Measurements from ENCODE around the gene RPS4Y2.

RPS4Y2 gene

DNA sequence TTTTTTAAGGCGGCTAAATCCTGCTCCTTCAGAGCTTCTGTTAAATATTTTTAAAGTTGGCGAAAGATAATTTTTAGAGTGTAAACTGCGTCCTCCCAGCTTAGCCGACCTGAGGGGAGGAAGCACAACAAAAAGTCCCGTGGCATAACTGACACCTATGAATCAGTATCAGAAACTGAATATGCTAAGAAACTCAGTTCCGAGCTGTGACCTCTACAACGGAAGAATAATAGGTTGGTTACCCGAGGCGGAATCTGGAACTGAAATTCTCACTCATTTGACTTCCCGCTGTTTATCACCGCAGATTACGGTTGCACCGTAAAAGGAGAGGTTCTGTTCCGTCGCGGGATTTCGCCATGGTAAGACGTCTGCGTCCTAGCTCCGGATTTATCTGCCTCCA is at the start of gene RPS4Y2:
Gene RPS4Y2 (plus strand): TSS at position 301 of the 400 bp plus-strand sequence. CDS start 56 bp downstream, at position 357.
- TF ChIP-seq, protein P1, sequence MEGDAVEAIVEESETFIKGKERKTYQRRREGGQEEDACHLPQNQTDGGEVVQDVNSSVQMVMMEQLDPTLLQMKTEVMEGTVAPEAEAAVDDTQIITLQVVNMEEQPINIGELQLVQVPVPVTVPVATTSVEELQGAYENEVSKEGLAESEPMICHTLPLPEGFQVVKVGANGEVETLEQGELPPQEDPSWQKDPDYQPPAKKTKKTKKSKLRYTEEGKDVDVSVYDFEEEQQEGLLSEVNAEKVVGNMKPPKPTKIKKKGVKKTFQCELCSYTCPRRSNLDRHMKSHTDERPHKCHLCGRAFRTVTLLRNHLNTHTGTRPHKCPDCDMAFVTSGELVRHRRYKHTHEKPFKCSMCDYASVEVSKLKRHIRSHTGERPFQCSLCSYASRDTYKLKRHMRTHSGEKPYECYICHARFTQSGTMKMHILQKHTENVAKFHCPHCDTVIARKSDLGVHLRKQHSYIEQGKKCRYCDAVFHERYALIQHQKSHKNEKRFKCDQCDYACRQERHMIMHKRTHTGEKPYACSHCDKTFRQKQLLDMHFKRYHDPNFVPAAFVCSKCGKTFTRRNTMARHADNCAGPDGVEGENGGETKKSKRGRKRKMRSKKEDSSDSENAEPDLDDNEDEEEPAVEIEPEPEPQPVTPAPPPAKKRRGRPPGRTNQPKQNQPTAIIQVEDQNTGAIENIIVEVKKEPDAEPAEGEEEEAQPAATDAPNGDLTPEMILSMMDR (IDR thresholded peaks at IDR 0.05; ENCODE audit: control insufficient read depth, extremely low read depth, insufficient read depth), result no peak
- no peak for DNase-seq (ENCODE audit: low read depth)
- H3K4me3 ChIP-seq (ENCODE audit: low read depth, low read length), result no peak within 1 kb of the TSS

DNA sequence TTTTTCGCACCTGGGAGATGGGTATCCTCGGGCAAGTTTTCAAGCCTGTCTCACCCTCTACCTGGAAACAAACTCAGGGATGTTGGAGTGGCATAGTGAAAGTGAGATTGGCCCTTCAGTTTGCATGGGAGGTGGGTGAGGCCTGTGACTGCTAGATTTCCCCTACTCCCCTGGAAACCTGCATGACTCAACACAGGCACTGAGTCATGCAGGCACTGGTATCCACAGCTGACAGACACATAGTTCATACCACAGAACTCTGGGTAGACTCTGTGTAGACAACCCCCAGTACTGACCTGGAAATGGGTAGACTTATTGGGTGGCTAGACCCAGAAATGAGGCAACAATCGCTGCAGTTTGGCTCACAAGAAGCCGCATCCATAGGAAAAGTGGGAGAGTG is 41.5 kb upstream of the RPS4Y2 start:
- no peak overlapping the region for H3K4me3 ChIP-seq (ENCODE audit: low read depth, low read length)
- TF ChIP-seq, protein P1 (IDR thresholded peaks at IDR 0.05; ENCODE audit: control insufficient read depth, extremely low read depth, insufficient read depth), result no peak
- DNase-seq (ENCODE audit: low read depth), result no peak

DNA sequence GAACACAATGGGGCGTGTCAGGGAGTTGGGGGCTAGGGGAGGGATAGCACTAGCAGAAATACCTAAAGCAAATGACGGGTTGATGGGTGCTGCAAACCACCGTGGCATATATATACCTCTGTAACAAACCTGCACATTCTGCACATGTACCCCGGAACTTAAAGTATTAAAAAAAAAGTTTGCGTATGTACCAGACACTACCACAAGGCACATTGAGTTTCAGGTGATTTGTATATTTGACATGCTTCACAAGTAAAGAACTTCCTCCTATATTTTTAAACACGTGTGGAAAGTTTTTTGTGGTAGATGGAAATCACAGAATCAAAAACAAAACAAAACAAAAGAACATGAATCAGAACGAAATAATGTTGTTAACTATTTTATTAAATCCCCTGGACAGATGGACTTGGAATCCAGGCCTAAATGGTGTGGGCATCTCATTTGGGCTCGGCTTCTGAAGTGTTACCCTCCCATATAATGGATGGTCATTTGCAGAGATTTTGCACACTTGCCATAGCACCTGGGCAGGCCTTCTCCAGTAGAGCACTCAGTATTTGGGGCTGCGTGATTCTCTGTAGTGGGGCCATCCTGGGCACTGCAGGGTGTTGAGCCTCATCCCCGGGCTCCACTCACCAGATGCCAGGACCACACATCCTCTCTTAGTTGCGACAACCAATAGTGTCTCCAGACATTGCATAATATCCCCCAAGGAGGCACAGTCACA is 29.6 kb upstream of the RPS4Y2 start:
- TF ChIP-seq, protein P1 (IDR thresholded peaks at IDR 0.05; ENCODE audit: control insufficient read depth, extremely low read depth, insufficient read depth), result no peak
- no peak for DNase-seq (ENCODE audit: low read depth)
- H3K4me3 ChIP-seq (ENCODE audit: low read depth, low read length), result no peak overlapping the region

DNA sequence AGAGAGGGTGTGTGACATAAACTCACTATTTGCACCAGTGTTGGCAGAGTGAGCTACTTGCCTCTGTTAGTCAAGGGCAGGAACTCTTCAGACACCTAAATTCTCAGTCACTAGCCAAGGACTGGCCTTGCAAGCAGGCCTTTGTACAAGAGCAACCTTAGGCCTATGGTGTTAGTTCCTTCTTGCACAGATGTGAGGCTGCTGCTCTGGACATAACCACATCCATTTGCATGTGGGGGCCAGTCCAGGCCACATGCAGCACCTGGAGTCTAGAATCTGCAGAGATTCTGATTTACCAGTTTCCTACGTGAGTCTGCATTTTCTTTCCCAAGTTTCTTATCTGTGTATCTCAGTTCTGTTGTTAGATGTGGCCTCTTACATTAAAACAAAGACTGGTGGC is 20.7 kb upstream of the RPS4Y2 start:
- DNase-seq (ENCODE audit: low read depth), result no peak
- no peak overlapping the region for H3K4me3 ChIP-seq (ENCODE audit: low read depth, low read length)
- TF ChIP-seq, protein P1 (IDR thresholded peaks at IDR 0.05; ENCODE audit: control insufficient read depth, extremely low read depth, insufficient read depth), result no peak

DNA sequence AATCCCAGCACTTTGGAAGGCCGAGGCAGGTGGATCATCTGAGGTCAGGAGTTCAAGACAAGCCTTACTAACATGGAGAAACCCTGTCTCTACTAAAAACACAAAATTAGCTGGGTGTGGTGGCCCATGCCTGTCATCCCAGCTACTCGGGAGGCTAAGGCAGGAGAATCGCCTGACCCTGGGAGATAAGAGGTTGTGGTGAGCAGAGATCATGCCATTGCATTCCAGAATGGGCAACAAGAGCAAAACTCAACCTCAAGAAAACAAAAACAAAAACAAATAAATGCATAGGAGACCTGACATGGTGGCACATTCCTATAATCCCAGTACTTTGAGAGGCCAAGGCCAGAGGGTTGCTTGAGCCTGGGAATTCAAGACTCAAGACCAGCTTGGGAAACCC is 16.1 kb upstream of the RPS4Y2 start:
- DNase-seq (ENCODE audit: low read depth), result no peak
- TF ChIP-seq, protein P1 (IDR thresholded peaks at IDR 0.05; ENCODE audit: control insufficient read depth, extremely low read depth, insufficient read depth), result no peak
- H3K4me3 ChIP-seq (ENCODE audit: low read depth, low read length), result no peak overlapping the region

DNA sequence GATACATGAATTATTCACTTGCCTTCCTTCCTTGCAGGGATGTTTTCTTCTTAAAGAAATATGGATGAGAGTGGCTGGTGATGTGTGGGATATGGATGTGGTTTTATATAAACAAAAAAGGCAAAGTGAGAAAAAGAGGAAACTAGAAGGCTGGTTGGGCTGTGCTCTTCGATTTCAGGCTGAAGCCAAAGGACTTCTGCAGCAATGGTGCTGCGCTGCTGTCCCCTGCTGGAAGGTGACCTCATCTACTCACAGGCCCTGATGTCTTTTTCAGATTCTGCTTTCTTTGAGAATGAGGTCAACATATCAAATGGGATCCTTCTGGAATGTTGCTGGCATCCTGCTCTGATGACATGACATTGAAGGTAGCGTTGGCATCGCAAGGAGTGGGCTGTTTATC is 15.3 kb upstream of the RPS4Y2 start:
- no peak overlapping the region for H3K4me3 ChIP-seq (ENCODE audit: low read depth, low read length)
- TF ChIP-seq, protein P1 (IDR thresholded peaks at IDR 0.05; ENCODE audit: control insufficient read depth, extremely low read depth, insufficient read depth), result peak; percentile 65
- DNase-seq (ENCODE audit: low read depth), result no peak

DNA sequence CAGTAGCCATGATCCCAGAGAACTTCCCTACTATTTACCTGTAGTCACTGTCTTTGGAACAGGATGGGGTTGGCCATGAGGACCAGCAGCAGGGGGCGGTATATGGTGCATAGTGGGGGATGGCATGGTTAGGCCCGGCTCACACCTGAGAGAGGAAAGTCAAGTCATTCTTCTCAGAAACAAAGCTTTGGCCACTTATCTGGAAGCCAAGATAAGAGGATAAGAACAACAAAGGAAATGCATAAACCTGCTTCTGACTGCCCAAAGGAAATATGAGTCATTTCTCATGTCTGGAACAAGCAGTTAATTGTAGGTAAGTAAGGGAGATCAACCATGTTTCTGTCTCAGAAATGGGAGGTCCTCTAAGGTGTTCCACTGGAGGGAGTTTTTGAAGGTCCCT is 10.8 kb upstream of the RPS4Y2 start:
- DNase-seq (ENCODE audit: low read depth), result no peak
- TF ChIP-seq, protein P1 (IDR thresholded peaks at IDR 0.05; ENCODE audit: control insufficient read depth, extremely low read depth, insufficient read depth), result 0 out of 2 replicates have a peak, but pooled peaks have one; percentile 4

More for the DNA sequence above, 10.8 kb upstream of the RPS4Y2 start:
- no peak overlapping the region for H3K4me3 ChIP-seq (ENCODE audit: low read depth, low read length)
